Measurements from ENCODE around the gene CD70. TPM values are rescaled to one million over a fixed set of nuclear protein-coding genes. Genes with fewer than 3 reads are reported as not detected.
A peak's percentile ranks its signal among the peaks of the same experiment; 100 is the strongest.
"Not testable (repeated sequence)": the region's sequence is repeated elsewhere in the genome, so short reads cannot be mapped to it uniquely, and the experiment has no call there.

CD70 gene
- polyA plus RNA-seq, 2 donors = 0.20 to 0.26 TPM

GRCh38 chr19:6576869-6577475, 14.0 kb downstream of the CD70 start:
- WGBS, 2 donors = 51 to 52% methylated on average over 5 of the region's 5 CpGs
- Histone ChIP-seq H3K4me3 (ENCODE audit: low read depth in 1 of 2, low read length in 2 of 2) (no peak overlapping the region), H3K27ac (ENCODE audit: low read depth in 2 of 2, low read length in 1 of 2) (peak overlapping the region; percentile 65 to 87), H3K9me3 (ENCODE audit: control insufficient read depth in 2 of 2, insufficient read depth in 1 of 2, low read depth in 1 of 2, low read length in 1 of 2) (peaks cover 0 to 2% of the 10 kb centered on the region in 2 donors), H3K36me3 (ENCODE audit: control insufficient read depth in 2 of 2, insufficient read depth in 2 of 2, low read length in 1 of 2) (no peaks in the 10 kb centered on the region), H3K4me1 (ENCODE audit: control insufficient read depth in 2 of 2, insufficient read depth in 2 of 2, low read length in 1 of 2) (no peaks in the 10 kb centered on the region), H3K27me3 (ENCODE audit: control insufficient read depth in 1 of 2, insufficient read depth in 2 of 2, low read length in 2 of 2) (no peaks in the 10 kb centered on the region)

- Histone ChIP-seq H3K4me3 (ENCODE audit: low read depth in 1 of 2, low read length in 2 of 2) (no peak overlapping the region), H3K36me3 (ENCODE audit: control insufficient read depth in 2 of 2, insufficient read depth in 2 of 2, low read length in 1 of 2) (no peaks in the 10 kb centered on the region), H3K27me3 (ENCODE audit: control insufficient read depth in 1 of 2, insufficient read depth in 2 of 2, low read length in 2 of 2) (no peaks in the 10 kb centered on the region), H3K4me1 (ENCODE audit: control insufficient read depth in 2 of 2, insufficient read depth in 2 of 2, low read length in 1 of 2) (no peaks in the 10 kb centered on the region), H3K27ac (ENCODE audit: low read depth in 2 of 2, low read length in 1 of 2) (no peak overlapping the region), H3K9me3 (ENCODE audit: control insufficient read depth in 2 of 2, insufficient read depth in 1 of 2, low read depth in 1 of 2, low read length in 1 of 2) (peaks cover 0 to 2% of the 10 kb centered on the region in 2 donors)
- 79 to 88% methylated on average over 1 of the region's 1 CpG for WGBS, 2 donors
Measured at GRCh38 chr19:6573350-6573749, 17.6 kb downstream of the CD70 start.

- Histone ChIP-seq H3K9me3 (ENCODE audit: control insufficient read depth in 2 of 2, insufficient read depth in 1 of 2, low read depth in 1 of 2, low read length in 1 of 2) (peaks cover 0 to 2% of the 10 kb centered on the region in 2 donors), H3K27me3 (ENCODE audit: control insufficient read depth in 1 of 2, insufficient read depth in 2 of 2, low read length in 2 of 2) (no peaks in the 10 kb centered on the region), H3K36me3 (ENCODE audit: control insufficient read depth in 2 of 2, insufficient read depth in 2 of 2, low read length in 1 of 2) (no peaks in the 10 kb centered on the region), H3K4me1 (ENCODE audit: control insufficient read depth in 2 of 2, insufficient read depth in 2 of 2, low read length in 1 of 2) (no peaks in the 10 kb centered on the region), H3K4me3 (ENCODE audit: low read depth in 1 of 2, low read length in 2 of 2) (no peak overlapping the region), H3K27ac (ENCODE audit: low read depth in 2 of 2, low read length in 1 of 2) (no peak overlapping the region)
- WGBS, 2 donors = 51 to 54% methylated on average over 4 of the region's 4 CpGs
Measured at GRCh38 chr19:6572217-6572616, 18.7 kb downstream of the CD70 start.

- Histone ChIP-seq H3K27me3 (ENCODE audit: control insufficient read depth in 1 of 2, insufficient read depth in 2 of 2, low read length in 2 of 2) (no peaks in the 10 kb centered on the region), H3K36me3 (ENCODE audit: control insufficient read depth in 2 of 2, insufficient read depth in 2 of 2, low read length in 1 of 2) (no peaks in the 10 kb centered on the region), H3K27ac (ENCODE audit: low read depth in 2 of 2, low read length in 1 of 2) (no peak overlapping the region), H3K9me3 (ENCODE audit: control insufficient read depth in 2 of 2, insufficient read depth in 1 of 2, low read depth in 1 of 2, low read length in 1 of 2) (peaks cover 0 to 2% of the 10 kb centered on the region in 2 donors), H3K4me3 (ENCODE audit: low read depth in 1 of 2, low read length in 2 of 2) (no peak overlapping the region), H3K4me1 (ENCODE audit: control insufficient read depth in 2 of 2, insufficient read depth in 2 of 2, low read length in 1 of 2) (no peaks in the 10 kb centered on the region)
Measured at GRCh38 chr19:6571167-6571566, 19.8 kb downstream of the CD70 start.

GRCh38 chr19:6570764-6571163, 20.2 kb downstream of the CD70 start:
- no peak overlapping the region for H3K27ac ChIP-seq (ENCODE audit: low read depth in 2 of 2, low read length in 1 of 2)
- no peaks in the 10 kb centered on the region for H3K27me3 ChIP-seq (ENCODE audit: control insufficient read depth in 1 of 2, insufficient read depth in 2 of 2, low read length in 2 of 2)
- no peak overlapping the region for H3K4me3 ChIP-seq (ENCODE audit: low read depth in 1 of 2, low read length in 2 of 2)
- 49 to 60% methylated on average over 3 of the region's 3 CpGs for WGBS, 2 donors
- H3K4me1 ChIP-seq (ENCODE audit: control insufficient read depth in 2 of 2, insufficient read depth in 2 of 2, low read length in 1 of 2) = no peaks in the 10 kb centered on the region
- no peaks in the 10 kb centered on the region for H3K36me3 ChIP-seq (ENCODE audit: control insufficient read depth in 2 of 2, insufficient read depth in 2 of 2, low read length in 1 of 2)
- H3K9me3 ChIP-seq (ENCODE audit: control insufficient read depth in 2 of 2, insufficient read depth in 1 of 2, low read depth in 1 of 2, low read length in 1 of 2) = peaks cover 0 to 2% of the 10 kb centered on the region in 2 donors

- no peaks in the 10 kb centered on the region for H3K36me3 ChIP-seq (ENCODE audit: control insufficient read depth in 2 of 2, insufficient read depth in 2 of 2, low read length in 1 of 2)
- H3K4me1 ChIP-seq (ENCODE audit: control insufficient read depth in 2 of 2, insufficient read depth in 2 of 2, low read length in 1 of 2) = no peaks in the 10 kb centered on the region
- no peak overlapping the region for H3K4me3 ChIP-seq (ENCODE audit: low read depth in 1 of 2, low read length in 2 of 2)
- 64 to 66% methylated on average over 3 of the region's 3 CpGs for WGBS, 2 donors
- H3K27me3 ChIP-seq (ENCODE audit: control insufficient read depth in 1 of 2, insufficient read depth in 2 of 2, low read length in 2 of 2) = no peaks in the 10 kb centered on the region
- peaks cover 0 to 3% of the 10 kb centered on the region in 2 donors for H3K9me3 ChIP-seq (ENCODE audit: control insufficient read depth in 2 of 2, insufficient read depth in 1 of 2, low read depth in 1 of 2, low read length in 1 of 2)
- no peak overlapping the region for H3K27ac ChIP-seq (ENCODE audit: low read depth in 2 of 2, low read length in 1 of 2)
Measured at GRCh38 chr19:6568816-6569215, 22.1 kb downstream of the CD70 start.

- Histone ChIP-seq H3K27me3 (ENCODE audit: control insufficient read depth in 1 of 2, insufficient read depth in 2 of 2, low read length in 2 of 2) (no peaks in the 10 kb centered on the region), H3K27ac (ENCODE audit: low read depth in 2 of 2, low read length in 1 of 2) (no peak overlapping the region)
- 58% methylated on average over 8 of the region's 8 CpGs for WGBS, 2 donors
Measured at GRCh38 chr19:6568010-6568526, 22.9 kb downstream of the CD70 start.

GRCh38 chr19:6566727-6567126, 24.2 kb downstream of the CD70 start:
- not testable (repeated sequence) for H3K9me3 ChIP-seq (ENCODE audit: control insufficient read depth in 2 of 2, insufficient read depth in 1 of 2, low read depth in 1 of 2, low read length in 1 of 2); H3K4me3 ChIP-seq (ENCODE audit: low read depth in 1 of 2, low read length in 2 of 2); H3K36me3 ChIP-seq (ENCODE audit: control insufficient read depth in 2 of 2, insufficient read depth in 2 of 2, low read length in 1 of 2); H3K27me3 ChIP-seq (ENCODE audit: control insufficient read depth in 1 of 2, insufficient read depth in 2 of 2, low read length in 2 of 2); H3K4me1 ChIP-seq (ENCODE audit: control insufficient read depth in 2 of 2, insufficient read depth in 2 of 2, low read length in 1 of 2); H3K27ac ChIP-seq (ENCODE audit: low read depth in 2 of 2, low read length in 1 of 2)
- WGBS, 2 donors = 69 to 72% methylated on average over 3 of the region's 3 CpGs

More at GRCh38 chr19:6568010-6568526, 22.9 kb downstream of the CD70 start:
- Histone ChIP-seq H3K9me3 (ENCODE audit: control insufficient read depth in 2 of 2, insufficient read depth in 1 of 2, low read depth in 1 of 2, low read length in 1 of 2) (peaks cover 0 to 5% of the 10 kb centered on the region in 2 donors), H3K36me3 (ENCODE audit: control insufficient read depth in 2 of 2, insufficient read depth in 2 of 2, low read length in 1 of 2) (no peaks in the 10 kb centered on the region), H3K4me3 (ENCODE audit: low read depth in 1 of 2, low read length in 2 of 2) (no peak overlapping the region), H3K4me1 (ENCODE audit: control insufficient read depth in 2 of 2, insufficient read depth in 2 of 2, low read length in 1 of 2) (no peaks in the 10 kb centered on the region)

- Histone ChIP-seq H3K9me3 (ENCODE audit: control insufficient read depth in 2 of 2, insufficient read depth in 1 of 2, low read depth in 1 of 2, low read length in 1 of 2) (peaks cover 0 to 3% of the 10 kb centered on the region in 2 donors), H3K27me3 (ENCODE audit: control insufficient read depth in 1 of 2, insufficient read depth in 2 of 2, low read length in 2 of 2) (no peaks in the 10 kb centered on the region), H3K36me3 (ENCODE audit: control insufficient read depth in 2 of 2, insufficient read depth in 2 of 2, low read length in 1 of 2) (no peaks in the 10 kb centered on the region), H3K27ac (ENCODE audit: low read depth in 2 of 2, low read length in 1 of 2) (no peak overlapping the region), H3K4me1 (ENCODE audit: control insufficient read depth in 2 of 2, insufficient read depth in 2 of 2, low read length in 1 of 2) (no peaks in the 10 kb centered on the region), H3K4me3 (ENCODE audit: low read depth in 1 of 2, low read length in 2 of 2) (no peak overlapping the region)
- 57 to 64% methylated on average over 2 of the region's 2 CpGs for WGBS, 2 donors
Measured at GRCh38 chr19:6564393-6564792, 26.6 kb downstream of the CD70 start.

- not testable (repeated sequence) for H3K27me3 ChIP-seq (ENCODE audit: control insufficient read depth in 1 of 2, insufficient read depth in 2 of 2, low read length in 2 of 2); H3K36me3 ChIP-seq (ENCODE audit: control insufficient read depth in 2 of 2, insufficient read depth in 2 of 2, low read length in 1 of 2); H3K4me3 ChIP-seq (ENCODE audit: low read depth in 1 of 2, low read length in 2 of 2); H3K27ac ChIP-seq (ENCODE audit: low read depth in 2 of 2, low read length in 1 of 2); H3K9me3 ChIP-seq (ENCODE audit: control insufficient read depth in 2 of 2, insufficient read depth in 1 of 2, low read depth in 1 of 2, low read length in 1 of 2); H3K4me1 ChIP-seq (ENCODE audit: control insufficient read depth in 2 of 2, insufficient read depth in 2 of 2, low read length in 1 of 2)
- WGBS, 2 donors = 38 to 57% methylated on average over 1 of the region's 1 CpG
Measured at GRCh38 chr19:6562437-6562836, 28.5 kb downstream of the CD70 start.

Data from esophagus (tissue), 2 donors.